Colonic mucosa (tissue), 4 donors: Measurements from ENCODE around the gene MYO7A. TPM values are rescaled to one million over a fixed set of nuclear protein-coding genes. Genes with fewer than 3 reads are reported as not detected.

Experiments used
- DNase-seq: peaks from one replicate; pipeline ENCODE4 v3.0.0-alpha.2; 2020
- H3K27ac ChIP-seq: fragments of 200-600 bp; one replicate; pipeline ENCODE4 v1.8.0; 2021
- H3K27me3 ChIP-seq: fragments of 200-600 bp; one replicate; pipeline ENCODE4 v1.8.0; 2021
- H3K36me3 ChIP-seq: fragments of 200-600 bp; one replicate; pipeline ENCODE4 v1.8.0; 2021
- H3K4me1 ChIP-seq: fragments of 200-600 bp; one replicate; pipeline ENCODE4 v1.8.0; 2021; ENCODE audit warnings: mild to moderate bottlenecking
- H3K4me3 ChIP-seq: fragments of 200-600 bp; one replicate; pipeline ENCODE4 v1.8.0; 2021
- H3K9ac ChIP-seq, 2 donors: one replicate each; pipeline ENCODE4 v1.7.0; 2013; ENCODE audit warnings: control low read depth in 2 of 2, low read depth in 2 of 2, low read length in 2 of 2
- H3K9me3 ChIP-seq: fragments of 200-600 bp; one replicate; pipeline ENCODE4 v1.8.0; 2021
- CTCF ChIP-seq: fragments of 200-600 bp; IDR thresholded peaks from one replicate; pipeline ENCODE4 v1.8.0; 2022; ENCODE audit warnings: antibody characterized with exemption, mild to moderate bottlenecking
- intact Hi-C: fragments of 100-400 bp; cut with DNase I; formaldehyde crosslinking; loops from one replicate; pipeline ENCODE4 v1.14.1; 2022
- total RNA-seq, 2 donors: library from RNA; stranded (reverse); fragmentation: NEBNext Ultra II Directional in 1 of 2; extraction: Animal tissue kit (Norgen Biotek cat#: 25700) in 1 of 2; gene quantifications; one replicate each; pipeline ENCODE4 v1.2.1, GENCODE V29; 2021
- donor health status: healthy.
- donor health status: DM: no; HTN: no; CAD: no.
- donor health status: DM: no; HTN: no; CAD: no.

Gene MYO7A
- total RNA-seq, 2 donors from 2014 or later: 3.8 to 4.1 TPM

DNA sequence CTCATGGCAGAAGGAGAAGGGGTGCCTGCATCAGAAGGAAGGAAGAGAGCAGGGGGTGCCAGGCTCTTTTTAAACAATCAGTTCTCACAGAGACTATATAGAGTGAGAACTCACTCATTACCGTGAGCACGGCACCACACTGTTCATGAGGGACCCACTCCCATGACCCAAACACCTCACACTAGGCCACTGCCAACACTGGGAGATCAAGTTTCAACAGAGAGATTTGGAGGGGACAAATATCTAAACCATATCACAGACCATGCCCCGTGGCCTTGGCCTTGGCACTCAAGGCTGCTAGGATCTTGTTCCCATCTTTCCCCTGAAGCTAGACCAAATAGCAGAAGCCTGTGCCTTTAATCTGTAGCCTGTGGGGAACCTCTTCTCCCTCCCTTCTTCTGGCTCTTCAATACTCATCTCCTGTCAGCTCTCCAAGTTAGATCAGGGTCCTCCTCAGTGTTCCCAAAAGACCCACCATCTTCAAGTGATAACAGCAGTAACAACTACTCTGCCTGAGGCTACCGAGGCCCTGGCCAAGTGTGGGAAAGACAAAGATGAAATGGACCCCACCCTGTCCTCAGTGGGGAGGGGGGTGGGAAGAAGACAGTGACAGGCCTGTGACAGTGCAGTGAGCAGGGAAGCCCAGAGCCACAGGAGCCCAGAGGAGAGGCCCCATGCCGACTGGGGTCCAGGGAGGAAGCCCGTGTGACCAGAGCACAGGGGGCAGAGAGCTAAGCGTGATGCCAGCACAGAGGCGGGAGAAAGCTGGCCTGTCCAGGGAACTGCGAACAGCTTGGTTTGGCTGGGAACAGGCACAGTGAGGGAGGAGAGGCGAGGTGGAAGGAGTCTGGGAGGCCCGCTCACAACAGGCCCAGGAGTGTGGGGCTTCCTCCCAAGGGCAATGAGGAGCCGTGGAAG lies 72.6 kb downstream of the MYO7A start:
- H3K9me3 ChIP-seq: no peaks in the 10 kb centered on the region
- intact Hi-C loops: no loop called here
- TF ChIP-seq CTCF: no peak
- H3K4me3 ChIP-seq: no peak overlapping the region
- DNase-seq: no peak
- no peak overlapping the region for H3K9ac ChIP-seq
- H3K27me3 ChIP-seq: no peaks in the 10 kb centered on the region
- H3K27ac ChIP-seq: no peak overlapping the region
- H3K4me1 ChIP-seq: no peaks in the 10 kb centered on the region
- no peaks in the 10 kb centered on the region for H3K36me3 ChIP-seq

DNA sequence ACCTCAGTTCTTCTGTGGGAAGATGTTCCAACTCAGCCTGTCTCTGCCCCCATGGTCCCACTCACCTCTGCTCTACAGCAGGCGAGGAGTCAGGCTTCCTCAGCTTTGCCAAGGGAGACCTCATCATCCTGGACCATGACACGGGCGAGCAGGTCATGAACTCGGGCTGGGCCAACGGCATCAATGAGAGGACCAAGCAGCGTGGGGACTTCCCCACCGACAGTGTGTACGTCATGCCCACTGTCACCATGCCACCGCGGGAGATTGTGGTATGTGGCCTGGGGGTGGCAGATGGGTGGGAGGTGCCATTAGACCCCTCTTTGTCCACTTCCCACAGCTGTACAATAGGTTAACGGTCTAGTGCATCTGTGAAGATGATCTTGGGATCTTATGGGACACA lies 73.3 kb downstream of the MYO7A start:
- TF ChIP-seq CTCF: no peak
- H3K36me3 ChIP-seq: no peaks in the 10 kb centered on the region
- H3K9ac ChIP-seq: no peak overlapping the region
- no peaks in the 10 kb centered on the region for H3K4me1 ChIP-seq
- H3K4me3 ChIP-seq: no peak overlapping the region
- H3K27ac ChIP-seq: no peak overlapping the region
- intact Hi-C loops: no loop called here
- no peaks in the 10 kb centered on the region for H3K27me3 ChIP-seq
- no peak for DNase-seq
- no peaks in the 10 kb centered on the region for H3K9me3 ChIP-seq

DNA sequence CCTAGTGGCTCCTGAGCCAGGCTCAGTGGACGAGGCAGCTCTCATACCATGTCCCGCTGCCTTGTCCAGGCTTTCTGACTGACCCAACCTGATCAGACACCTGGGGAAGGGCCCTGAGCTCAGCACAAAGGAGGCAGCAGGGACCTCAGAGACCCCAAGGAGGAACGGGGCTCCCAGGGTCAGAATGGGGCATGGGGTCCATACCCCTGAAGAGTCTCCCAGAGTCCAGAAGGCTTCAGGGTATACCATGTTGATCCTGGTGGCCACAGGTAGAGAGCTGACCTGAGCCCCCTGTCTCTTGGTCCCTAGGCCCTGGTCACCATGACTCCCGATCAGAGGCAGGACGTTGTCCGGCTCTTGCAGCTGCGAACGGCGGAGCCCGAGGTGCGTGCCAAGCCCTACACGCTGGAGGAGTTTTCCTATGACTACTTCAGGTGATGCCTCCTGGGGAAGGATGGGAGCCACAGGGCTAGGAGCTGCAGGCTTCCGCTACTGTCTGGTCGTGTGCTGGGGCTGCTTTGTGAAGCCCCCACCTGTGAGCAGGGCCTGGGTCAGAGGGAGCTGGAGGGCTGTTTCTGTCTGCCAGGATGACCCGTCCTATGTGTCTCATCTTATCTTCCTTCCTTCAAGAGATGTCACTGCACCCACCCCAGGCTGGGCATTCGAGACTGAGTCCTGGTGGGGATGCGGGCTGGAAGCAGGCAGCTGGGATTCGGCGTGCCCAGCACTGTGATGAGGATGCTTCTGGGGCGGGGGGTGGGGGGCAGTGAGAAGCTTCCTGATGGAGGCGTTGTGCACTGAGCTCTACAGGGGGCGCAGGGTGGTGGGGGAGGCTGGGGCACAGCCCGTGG lies 74.2 kb downstream of the MYO7A start:
- Histone ChIP-seq H3K9me3 (no peaks in the 10 kb centered on the region), H3K4me3 (no peak overlapping the region), H3K36me3 (no peaks in the 10 kb centered on the region), H3K9ac (no peak overlapping the region), H3K27me3 (no peaks in the 10 kb centered on the region), H3K27ac (no peak overlapping the region), H3K4me1 (no peaks in the 10 kb centered on the region)
- TF ChIP-seq CTCF: no peak
- intact Hi-C loops: no loop called here
- DNase-seq: no peak

GRCh38 chr11:77202941-77203900 lies 75.2 kb downstream of the MYO7A start:
- TF ChIP-seq CTCF: no peak
- DNase-seq: no peak
- H3K4me3 ChIP-seq: no peak overlapping the region

More at GRCh38 chr11:77202941-77203900, 75.2 kb downstream of the MYO7A start:
- no peaks in the 10 kb centered on the region for H3K4me1 ChIP-seq
- no peak overlapping the region for H3K27ac ChIP-seq
- intact Hi-C loops: no loop called here
- no peak overlapping the region for H3K9ac ChIP-seq
- no peaks in the 10 kb centered on the region for H3K9me3 ChIP-seq
- no peaks in the 10 kb centered on the region for H3K36me3 ChIP-seq
- H3K27me3 ChIP-seq: no peaks in the 10 kb centered on the region
